H1 (cell line): ENCODE results near the gene SUSD5. TPM values are rescaled to one million over a fixed set of nuclear protein-coding genes. Genes with fewer than 3 reads are reported as not detected.

Experiments
- RXRA ChIP-seq: IDR thresholded peaks from 2 replicates; pipeline ENCODE4 v1.6.1; 2011; ENCODE audit warnings: low read depth, mild to moderate bottlenecking, low read length, moderate library complexity; ENCODE audit not compliant: insufficient read depth
- SIRT6 ChIP-seq: IDR thresholded peaks from one replicate; pipeline ENCODE4 v1.7.1; 2012; ENCODE audit warnings: low read length, inconsistent platforms
- SIX5 ChIP-seq: IDR thresholded peaks from 2 replicates; pipeline ENCODE4 v1.6.1; 2011; ENCODE audit warnings: mild to moderate bottlenecking, low read depth, low read length
- SP1 ChIP-seq: IDR thresholded peaks from 2 replicates; pipeline ENCODE4 v1.6.1; 2011; ENCODE audit warnings: low read depth, low read length
- SP4 ChIP-seq: IDR thresholded peaks from 2 replicates; pipeline ENCODE4 v1.6.1; 2012; ENCODE audit warnings: low read length, inconsistent platforms
- TAF1 ChIP-seq: IDR thresholded peaks from 2 replicates; pipeline ENCODE4 v1.6.1; 2011; ENCODE audit warnings: mild to moderate bottlenecking, low read depth, low read length
- TBP ChIP-seq: IDR thresholded peaks from 2 replicates; pipeline ENCODE4 v1.6.1; 2011; ENCODE audit warnings: low read depth, low read length, improper control_type of control experiment
- polyA plus RNA-seq, 7 experiments: library from polyadenylated mRNA; depleted of rRNA in 3 of 7; stranded (reverse) in 5 of 7; unstranded in 2 of 7; fragments of >200 nt in 5 of 7; fragments of 200-250 nt in 2 of 7; gene quantifications; 1 replicate in 5 of 7; 2 replicates in 1 of 7; 4 replicates in 1 of 7; pipeline versions ENCODE4 v1.2.1 to v1.2.3, GENCODE V29; 2011 to 2013; ENCODE audit warnings: missing spikeins in 2 of 7, mixed read lengths in 2 of 7
- total RNA-seq: library from RNA; stranded (reverse); fragmentation: NEBNext Ultra II Directional; extraction: Animal tissue kit (Norgen Biotek cat#: 25700); gene quantifications from 2 replicates; pipeline ENCODE4 v1.2.1, GENCODE V29; 2021
- TF ChIP-seq, protein P1 (sequence below): fragments of 300-600 bp; sonication (generic); IDR thresholded peaks from 2 replicates; pipeline ENCODE4 v1.7.1; 2012; ENCODE audit warnings: low read length, moderate library complexity, mild to moderate bottlenecking, inconsistent platforms; ENCODE audit not compliant: insufficient replicate concordance

SUSD5 gene
- total and polyA plus RNA-seq, 2 of the 8 experiments (the other 6 are each of a cell fraction or from before 2014, with no cell fraction given) = 0.92 to 3.3 TPM

DNA sequence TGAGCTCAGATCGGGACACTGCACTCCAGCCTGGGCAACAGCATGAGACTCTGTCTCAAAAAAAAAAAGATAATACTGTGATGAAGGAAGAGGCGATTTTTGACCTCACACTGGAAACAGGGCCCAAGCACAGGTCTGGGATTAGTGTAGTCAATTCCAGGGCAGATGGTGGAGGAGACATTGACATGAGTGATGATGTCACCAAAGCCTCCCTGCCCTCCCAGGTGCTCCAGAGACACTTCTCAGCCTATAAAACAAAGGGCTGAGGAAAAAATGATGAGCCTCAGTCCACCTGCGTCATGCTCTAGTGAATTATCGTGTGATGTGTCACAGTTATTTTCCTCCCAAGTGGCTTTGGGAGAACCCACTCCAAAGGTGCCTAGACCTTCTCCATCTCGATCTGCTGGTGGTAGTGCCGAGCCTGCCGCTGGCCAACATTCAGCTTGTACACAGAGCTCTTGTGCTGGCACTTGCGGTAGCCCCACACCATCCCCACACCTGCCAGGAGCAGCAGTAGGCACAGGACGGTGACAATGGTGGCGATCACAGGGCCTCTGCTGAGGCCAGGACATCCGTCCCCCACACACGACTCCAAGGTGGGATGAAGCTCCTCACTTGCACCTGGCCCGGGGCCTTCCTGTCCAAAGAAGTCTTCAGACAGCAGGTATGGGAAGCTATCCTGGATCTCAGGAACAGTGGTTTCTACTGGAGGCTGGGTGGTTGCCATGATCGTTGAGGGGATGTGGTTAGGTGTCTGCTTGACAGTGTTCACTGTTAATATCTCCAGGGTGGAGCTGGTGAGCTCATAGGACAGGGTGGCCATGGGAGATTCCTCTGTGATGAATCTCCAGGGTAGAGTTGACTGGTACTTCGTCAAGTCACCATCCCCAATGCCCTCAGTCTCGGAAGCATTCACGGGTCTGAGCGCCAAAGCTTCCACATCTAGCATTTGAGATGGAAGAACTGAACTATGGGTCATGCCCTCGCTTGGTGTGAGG, 65.9 kb downstream of the SUSD5 start (continued):
- TF ChIP-seq, protein P1, sequence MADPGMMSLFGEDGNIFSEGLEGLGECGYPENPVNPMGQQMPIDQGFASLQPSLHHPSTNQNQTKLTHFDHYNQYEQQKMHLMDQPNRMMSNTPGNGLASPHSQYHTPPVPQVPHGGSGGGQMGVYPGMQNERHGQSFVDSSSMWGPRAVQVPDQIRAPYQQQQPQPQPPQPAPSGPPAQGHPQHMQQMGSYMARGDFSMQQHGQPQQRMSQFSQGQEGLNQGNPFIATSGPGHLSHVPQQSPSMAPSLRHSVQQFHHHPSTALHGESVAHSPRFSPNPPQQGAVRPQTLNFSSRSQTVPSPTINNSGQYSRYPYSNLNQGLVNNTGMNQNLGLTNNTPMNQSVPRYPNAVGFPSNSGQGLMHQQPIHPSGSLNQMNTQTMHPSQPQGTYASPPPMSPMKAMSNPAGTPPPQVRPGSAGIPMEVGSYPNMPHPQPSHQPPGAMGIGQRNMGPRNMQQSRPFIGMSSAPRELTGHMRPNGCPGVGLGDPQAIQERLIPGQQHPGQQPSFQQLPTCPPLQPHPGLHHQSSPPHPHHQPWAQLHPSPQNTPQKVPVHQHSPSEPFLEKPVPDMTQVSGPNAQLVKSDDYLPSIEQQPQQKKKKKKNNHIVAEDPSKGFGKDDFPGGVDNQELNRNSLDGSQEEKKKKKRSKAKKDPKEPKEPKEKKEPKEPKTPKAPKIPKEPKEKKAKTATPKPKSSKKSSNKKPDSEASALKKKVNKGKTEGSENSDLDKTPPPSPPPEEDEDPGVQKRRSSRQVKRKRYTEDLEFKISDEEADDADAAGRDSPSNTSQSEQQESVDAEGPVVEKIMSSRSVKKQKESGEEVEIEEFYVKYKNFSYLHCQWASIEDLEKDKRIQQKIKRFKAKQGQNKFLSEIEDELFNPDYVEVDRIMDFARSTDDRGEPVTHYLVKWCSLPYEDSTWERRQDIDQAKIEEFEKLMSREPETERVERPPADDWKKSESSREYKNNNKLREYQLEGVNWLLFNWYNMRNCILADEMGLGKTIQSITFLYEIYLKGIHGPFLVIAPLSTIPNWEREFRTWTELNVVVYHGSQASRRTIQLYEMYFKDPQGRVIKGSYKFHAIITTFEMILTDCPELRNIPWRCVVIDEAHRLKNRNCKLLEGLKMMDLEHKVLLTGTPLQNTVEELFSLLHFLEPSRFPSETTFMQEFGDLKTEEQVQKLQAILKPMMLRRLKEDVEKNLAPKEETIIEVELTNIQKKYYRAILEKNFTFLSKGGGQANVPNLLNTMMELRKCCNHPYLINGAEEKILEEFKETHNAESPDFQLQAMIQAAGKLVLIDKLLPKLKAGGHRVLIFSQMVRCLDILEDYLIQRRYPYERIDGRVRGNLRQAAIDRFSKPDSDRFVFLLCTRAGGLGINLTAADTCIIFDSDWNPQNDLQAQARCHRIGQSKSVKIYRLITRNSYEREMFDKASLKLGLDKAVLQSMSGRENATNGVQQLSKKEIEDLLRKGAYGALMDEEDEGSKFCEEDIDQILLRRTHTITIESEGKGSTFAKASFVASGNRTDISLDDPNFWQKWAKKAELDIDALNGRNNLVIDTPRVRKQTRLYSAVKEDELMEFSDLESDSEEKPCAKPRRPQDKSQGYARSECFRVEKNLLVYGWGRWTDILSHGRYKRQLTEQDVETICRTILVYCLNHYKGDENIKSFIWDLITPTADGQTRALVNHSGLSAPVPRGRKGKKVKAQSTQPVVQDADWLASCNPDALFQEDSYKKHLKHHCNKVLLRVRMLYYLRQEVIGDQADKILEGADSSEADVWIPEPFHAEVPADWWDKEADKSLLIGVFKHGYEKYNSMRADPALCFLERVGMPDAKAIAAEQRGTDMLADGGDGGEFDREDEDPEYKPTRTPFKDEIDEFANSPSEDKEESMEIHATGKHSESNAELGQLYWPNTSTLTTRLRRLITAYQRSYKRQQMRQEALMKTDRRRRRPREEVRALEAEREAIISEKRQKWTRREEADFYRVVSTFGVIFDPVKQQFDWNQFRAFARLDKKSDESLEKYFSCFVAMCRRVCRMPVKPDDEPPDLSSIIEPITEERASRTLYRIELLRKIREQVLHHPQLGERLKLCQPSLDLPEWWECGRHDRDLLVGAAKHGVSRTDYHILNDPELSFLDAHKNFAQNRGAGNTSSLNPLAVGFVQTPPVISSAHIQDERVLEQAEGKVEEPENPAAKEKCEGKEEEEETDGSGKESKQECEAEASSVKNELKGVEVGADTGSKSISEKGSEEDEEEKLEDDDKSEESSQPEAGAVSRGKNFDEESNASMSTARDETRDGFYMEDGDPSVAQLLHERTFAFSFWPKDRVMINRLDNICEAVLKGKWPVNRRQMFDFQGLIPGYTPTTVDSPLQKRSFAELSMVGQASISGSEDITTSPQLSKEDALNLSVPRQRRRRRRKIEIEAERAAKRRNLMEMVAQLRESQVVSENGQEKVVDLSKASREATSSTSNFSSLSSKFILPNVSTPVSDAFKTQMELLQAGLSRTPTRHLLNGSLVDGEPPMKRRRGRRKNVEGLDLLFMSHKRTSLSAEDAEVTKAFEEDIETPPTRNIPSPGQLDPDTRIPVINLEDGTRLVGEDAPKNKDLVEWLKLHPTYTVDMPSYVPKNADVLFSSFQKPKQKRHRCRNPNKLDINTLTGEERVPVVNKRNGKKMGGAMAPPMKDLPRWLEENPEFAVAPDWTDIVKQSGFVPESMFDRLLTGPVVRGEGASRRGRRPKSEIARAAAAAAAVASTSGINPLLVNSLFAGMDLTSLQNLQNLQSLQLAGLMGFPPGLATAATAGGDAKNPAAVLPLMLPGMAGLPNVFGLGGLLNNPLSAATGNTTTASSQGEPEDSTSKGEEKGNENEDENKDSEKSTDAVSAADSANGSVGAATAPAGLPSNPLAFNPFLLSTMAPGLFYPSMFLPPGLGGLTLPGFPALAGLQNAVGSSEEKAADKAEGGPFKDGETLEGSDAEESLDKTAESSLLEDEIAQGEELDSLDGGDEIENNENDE = no peak
- TF ChIP-seq TAF1 (no peak), SIX5 (no peak), TBP (no peak), SIRT6 (no peak), SP1 (no peak), RXRA (no peak), SP4 (no peak)
